Measurements from ENCODE around the gene REEP1. TPM values are rescaled to one million over a fixed set of nuclear protein-coding genes. Genes with fewer than 3 reads are reported as not detected.

Gene REEP1
- total RNA-seq, 4 donors from 2014 or later = 46.1 to 95.1 (median 74.9) TPM

DNA sequence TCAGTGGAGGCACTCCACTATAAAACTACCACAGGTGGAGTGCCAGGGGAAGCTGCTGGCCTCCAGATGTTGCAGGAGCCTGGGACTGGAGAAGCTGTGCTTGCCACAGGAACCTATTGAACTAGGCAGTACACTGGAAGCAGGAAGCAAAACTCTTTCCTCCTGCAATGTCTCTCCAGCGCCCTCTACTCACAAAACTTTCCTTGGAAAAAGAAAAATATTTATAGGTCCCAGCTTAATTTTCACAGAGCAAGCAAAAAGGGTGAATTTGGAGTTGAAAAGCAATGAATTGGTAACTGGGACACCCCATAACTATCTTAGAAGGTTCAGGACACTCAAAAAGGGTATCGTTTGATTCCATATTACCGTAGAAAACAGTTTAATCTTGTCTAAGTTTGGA, 33.2 kb upstream of the REEP1 start:
- Histone ChIP-seq H3K27me3 (no peaks in the 10 kb centered on the region), H3K9me3 (peaks cover 0 to 7% (median 0%) of the 10 kb centered on the region in 4 donors), H3K4me1 (peaks cover 6 to 24% (median 20%) of the 10 kb centered on the region in 4 donors), H3K36me3 (no peaks in the 10 kb centered on the region), H3K27ac (replicated peaks in 1 of 4) (no peak overlapping the region), H3K4me3 (no peak overlapping the region)
- intact Hi-C loops (cut with DNase I) = no loop called here
- 93% methylated on average over 3 of the region's 3 CpGs for WGBS
- TF ChIP-seq CTCF (IDR thresholded peaks at IDR 0.05) (no peak), EP300 (IDR thresholded peaks at IDR 0.05) (no peak), POLR2A (IDR thresholded peaks at IDR 0.05; ENCODE audit: low read depth) (no peak), POLR2AphosphoS5 (IDR thresholded peaks at IDR 0.05) (no peak)
- no peak for DNase-seq (ENCODE audit: extremely low spot score)

DNA sequence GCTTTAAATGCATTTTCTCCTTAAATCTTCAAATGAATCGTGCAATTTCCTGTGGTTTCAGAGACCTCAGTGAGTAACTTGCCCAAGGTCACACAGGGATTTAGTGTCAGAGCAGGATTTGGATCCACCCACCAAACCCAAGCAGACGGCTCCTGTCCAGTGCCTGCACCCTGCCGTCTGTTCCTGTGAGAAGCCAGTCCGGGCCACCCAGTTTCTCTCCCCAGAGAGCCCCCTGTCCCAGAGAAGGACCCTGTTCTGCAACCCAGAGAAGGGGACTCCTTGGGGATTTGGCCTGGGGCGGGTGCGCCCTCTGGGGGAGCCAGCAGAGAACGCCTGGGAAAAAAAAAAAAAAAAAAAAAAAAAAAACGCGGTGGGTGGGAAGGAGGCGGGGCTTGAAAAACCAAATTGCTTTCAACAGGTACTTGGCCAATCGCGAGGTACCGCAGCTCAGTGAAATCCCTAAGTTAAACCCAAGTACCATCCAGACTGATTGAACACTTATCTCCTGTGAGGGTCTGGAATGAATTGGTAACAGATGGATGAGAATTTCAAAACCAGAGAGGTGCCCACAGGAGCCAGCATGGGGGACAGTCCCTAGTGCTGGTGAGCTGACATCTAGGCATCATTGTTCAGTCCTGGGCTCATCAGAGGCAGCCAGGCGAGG, 30.9 kb upstream of the REEP1 start:
- intact Hi-C loops (cut with DNase I) = no loop called here
- H3K27me3 ChIP-seq = no peaks in the 10 kb centered on the region
- 10% methylated on average over 13 of the region's 14 CpGs for WGBS
- H3K36me3 ChIP-seq = no peaks in the 10 kb centered on the region
- H3K27ac ChIP-seq (replicated peaks in 1 of 4) = peak overlapping the region in 1 of 4 donors; percentile 25
- DNase-seq (ENCODE audit: extremely low spot score) = peak; percentile 88
- TF ChIP-seq POLR2A (IDR thresholded peaks at IDR 0.05; ENCODE audit: low read depth) = no peak
- peak; percentile 56 to 67 (median 56) for TF ChIP-seq CTCF (IDR thresholded peaks at IDR 0.05)
- H3K9me3 ChIP-seq = peaks cover 0 to 7% (median 0%) of the 10 kb centered on the region in 4 donors
- peak overlapping the region in 3 of 4 donors; percentile 12 to 30 (median 19) for H3K4me3 ChIP-seq
- peaks cover 6 to 24% (median 20%) of the 10 kb centered on the region in 4 donors for H3K4me1 ChIP-seq

DNA sequence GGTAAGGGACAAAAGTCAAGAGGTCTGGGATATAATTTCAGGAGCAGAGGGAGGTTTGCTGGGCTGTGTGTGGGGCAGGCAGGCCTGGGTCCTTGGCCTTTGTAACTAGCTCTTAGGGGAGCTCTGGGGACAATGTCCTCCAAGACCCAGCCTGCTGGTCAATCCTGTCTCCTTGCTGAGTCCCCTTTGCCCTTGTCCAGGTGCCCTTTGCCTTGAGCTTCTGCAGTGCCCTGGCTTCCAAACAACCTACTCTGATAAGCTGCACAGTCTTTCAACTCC, 30.0 kb upstream of the REEP1 start:
- DNase-seq (ENCODE audit: extremely low spot score) = peak; percentile 78
- Histone ChIP-seq H3K27ac (replicated peaks in 1 of 4) (no peak overlapping the region), H3K4me1 (peaks cover 6 to 17% (median 12%) of the 10 kb centered on the region in 4 donors), H3K27me3 (no peaks in the 10 kb centered on the region), H3K4me3 (no peak overlapping the region), H3K9me3 (peaks cover 0 to 7% (median 0%) of the 10 kb centered on the region in 4 donors), H3K36me3 (no peaks in the 10 kb centered on the region)
- intact Hi-C loops (cut with DNase I) = loop anchor here (2.0 kb wide), 1 partner anchor 147 kb away; no protein-coding TSS in a partner anchor
- no peak for TF ChIP-seq CTCF (IDR thresholded peaks at IDR 0.05)
- TF ChIP-seq POLR2A (IDR thresholded peaks at IDR 0.05; ENCODE audit: low read depth) = no peak
- no peak for TF ChIP-seq POLR2AphosphoS5 (IDR thresholded peaks at IDR 0.05)
- no peak for TF ChIP-seq EP300 (IDR thresholded peaks at IDR 0.05)

GRCh38 chr2:86366651-86367498, 29.4 kb upstream of the REEP1 start:
- TF ChIP-seq EP300 (IDR thresholded peaks at IDR 0.05) = no peak
- no peak for TF ChIP-seq POLR2A (IDR thresholded peaks at IDR 0.05; ENCODE audit: low read depth)
- no peak for TF ChIP-seq CTCF (IDR thresholded peaks at IDR 0.05)
- no peak for TF ChIP-seq POLR2AphosphoS5 (IDR thresholded peaks at IDR 0.05)
- Histone ChIP-seq H3K4me3 (no peak overlapping the region), H3K9me3 (peaks cover 0 to 7% (median 0%) of the 10 kb centered on the region in 4 donors), H3K4me1 (peaks cover 6 to 13% (median 10%) of the 10 kb centered on the region in 4 donors), H3K36me3 (no peaks in the 10 kb centered on the region), H3K27me3 (no peaks in the 10 kb centered on the region), H3K27ac (replicated peaks in 1 of 4) (no peak overlapping the region)
- peak; percentile 85 for DNase-seq (ENCODE audit: extremely low spot score)
- intact Hi-C loops (cut with DNase I) = loop anchor here (2.0 kb wide), 1 partner anchor 146 kb away; no protein-coding TSS in a partner anchor
- 96% methylated on average over 5 of the region's 6 CpGs for WGBS

Measured in esophagus muscularis mucosa (tissue), 4 donors.